Common myeloid progenitor, CD34-positive (primary cell): ENCODE measurements around the gene PRDX3.

ENCODE experiments used
- CTCF ChIA-PET: fragments of 350-600 bp; sonication (Branson Sonifier 250); formaldehyde crosslinking; loops from one replicate; lab custom pipeline; 2021; ENCODE audit warnings: antibody characterized with exemption; lab: Charles Lee
- POLR2A ChIA-PET: fragments of 350-600 bp; sonication (Branson Sonifier 250); formaldehyde crosslinking; loops from one replicate; lab custom pipeline; 2021; ENCODE audit warnings: antibody characterized with exemption; lab: Charles Lee
- DNase-seq, 3 donors: peaks; one replicate each; pipeline versions ENCODE4 v3.0.0 to v3.0.0-alpha.2; 2013
- H3K27ac ChIP-seq, 2 experiments: 1 replicate in 1 of 2; 2 replicates in 1 of 2; pipeline ENCODE4 v1.7.0; 2013; ENCODE audit warnings: inconsistent platforms in 2 of 2, low read length in 2 of 2, mild to moderate bottlenecking in 2 of 2, low read depth in 1 of 2, moderate library complexity in 1 of 2; ENCODE audit not compliant: severe bottlenecking in 2 of 2, insufficient read depth in 1 of 2, poor library complexity in 1 of 2
- H3K27me3 ChIP-seq, 5 experiments: replicated peaks in 2 of 5; 1 replicate in 3 of 5; 2 replicates in 2 of 5; pipeline versions ENCODE4 v1.6.1 to v1.7.0; 2013; ENCODE audit warnings: low read length in 4 of 5, mild to moderate bottlenecking in 2 of 5, moderate library complexity in 2 of 5, inconsistent platforms in 1 of 5; ENCODE audit not compliant: insufficient read depth in 5 of 5, control insufficient read depth in 4 of 5
- H3K36me3 ChIP-seq, 4 experiments: 1 replicate in 2 of 4; 2 replicates in 2 of 4; pipeline versions ENCODE4 v1.6.1 to v1.7.0; 2013; ENCODE audit warnings: low read length in 3 of 4, control low read depth in 1 of 4, mild to moderate bottlenecking in 1 of 4; ENCODE audit not compliant: control insufficient read depth in 4 of 4, insufficient read depth in 4 of 4
- H3K4me1 ChIP-seq, 4 experiments: 1 replicate in 3 of 4; 2 replicates in 1 of 4; pipeline versions ENCODE4 v1.6.1 to v1.7.1; 2013; ENCODE audit warnings: low read length in 3 of 4, mild to moderate bottlenecking in 3 of 4, control low read depth in 1 of 4, inconsistent platforms in 1 of 4, moderate library complexity in 1 of 4; ENCODE audit not compliant: control insufficient read depth in 4 of 4, insufficient read depth in 4 of 4; ENCODE audit errors: control extremely low read depth in 1 of 4
- H3K4me3 ChIP-seq, 7 experiments: 1 replicate in 4 of 7; 2 replicates in 3 of 7; pipeline versions ENCODE4 v1.5.1 to v1.7.0; 2013; ENCODE audit warnings: mild to moderate bottlenecking in 7 of 7, low read length in 6 of 7, moderate library complexity in 6 of 7, inconsistent platforms in 2 of 7, low read depth in 2 of 7, control low read depth in 1 of 7; ENCODE audit not compliant: insufficient read depth in 4 of 7, control insufficient read depth in 1 of 7; ENCODE audit errors: extremely low read depth in 1 of 7
- H3K9me3 ChIP-seq, 5 experiments: 1 replicate in 4 of 5; 2 replicates in 1 of 5; pipeline versions ENCODE4 v1.6.1 to v1.7.1; 2013; ENCODE audit warnings: low read length in 4 of 5, mild to moderate bottlenecking in 2 of 5, inconsistent platforms in 1 of 5, low read depth in 1 of 5, moderate library complexity in 1 of 5; ENCODE audit not compliant: control insufficient read depth in 4 of 5, insufficient read depth in 2 of 5; ENCODE audit errors: control extremely low read depth in 1 of 5
- WGBS: methylation state at CpG from one replicate; pipeline ENCODE4 v1.1.5; 2013; ENCODE audit not compliant: insufficient coverage; 5-methylcytosine and 5-hydroxymethylcytosine counted together

The PRDX3 gene

GRCh38 chr10:119133949-119134348, 44.7 kb downstream of the PRDX3 start:
- no peak overlapping the region for H3K27ac ChIP-seq
- WGBS = 95% methylated on average over 4 of the region's 8 CpGs
- peaks cover 27 to 80% (median 67%) of the 10 kb centered on the region in 4 experiments for H3K4me1 ChIP-seq
- no peaks in the 10 kb centered on the region for H3K27me3 ChIP-seq
- ChIA-PET POLR2A (no interaction called here), CTCF (no interaction called here)
- H3K9me3 ChIP-seq = no peaks in the 10 kb centered on the region
- no peak for DNase-seq
- no peak overlapping the region for H3K4me3 ChIP-seq
- H3K36me3 ChIP-seq = peaks cover 2 to 43% (median 17%) of the 10 kb centered on the region in 4 experiments

- no peaks in the 10 kb centered on the region for H3K27me3 ChIP-seq
- H3K27ac ChIP-seq = peak overlapping the region; percentile 17 to 80
- peaks cover 27 to 69% (median 58%) of the 10 kb centered on the region in 4 experiments for H3K4me1 ChIP-seq
- ChIA-PET CTCF (interaction anchor here (0.7 to 1.1 kb wide), 4 partner anchors 12 to 47 kb away, joined by 3 to 4 read pairs (median 3); no protein-coding TSS in a partner anchor), POLR2A (no interaction called here)
- peak overlapping the region in 1 of 7 experiments; percentile 58 for H3K4me3 ChIP-seq
- H3K9me3 ChIP-seq = no peaks in the 10 kb centered on the region
- DNase-seq = no peak
- 94% methylated on average over 12 of the region's 14 CpGs for WGBS
- peaks cover 2 to 39% (median 18%) of the 10 kb centered on the region in 4 experiments for H3K36me3 ChIP-seq
Observed at GRCh38 chr10:119132521-119133345, 45.9 kb downstream of the PRDX3 start.

- peak; percentile 61 to 87 (median 86) for DNase-seq
- Histone ChIP-seq H3K27ac (peak overlapping the region; percentile 47 to 80), H3K4me3 (peak overlapping the region in 6 of 7 experiments; percentile 55 to 73 (median 64)), H3K4me1 (peaks cover 27 to 69% (median 58%) of the 10 kb centered on the region in 4 experiments), H3K36me3 (peaks cover 2 to 43% (median 19%) of the 10 kb centered on the region in 4 experiments), H3K27me3 (no peaks in the 10 kb centered on the region), H3K9me3 (no peaks in the 10 kb centered on the region)
- CTCF ChIA-PET = interaction anchor here (1.0 to 1.5 kb wide), 6 partner anchors 13 to 264 kb away, joined by 3 to 4 read pairs (median 3); no protein-coding TSS in a partner anchor
- WGBS = 2% methylated on average over 6 of the region's 10 CpGs
- POLR2A ChIA-PET = no interaction called here
Observed at GRCh38 chr10:119131512-119132240, 46.9 kb downstream of the PRDX3 start.

- 100% methylated on average over 2 of the region's 4 CpGs for WGBS
- Histone ChIP-seq H3K27ac (no peak overlapping the region), H3K36me3 (peaks cover 2 to 49% (median 24%) of the 10 kb centered on the region in 4 experiments), H3K4me1 (peaks cover 19 to 53% (median 44%) of the 10 kb centered on the region in 4 experiments), H3K27me3 (no peaks in the 10 kb centered on the region), H3K9me3 (no peaks in the 10 kb centered on the region), H3K4me3 (no peak overlapping the region)
- POLR2A ChIA-PET = no interaction called here
- CTCF ChIA-PET = interaction anchor here (0.7 to 1.6 kb wide), 5 partner anchors 9 to 60 kb away, joined by 3 to 4 read pairs (median 4); no protein-coding TSS in a partner anchor
- DNase-seq = no peak
Observed at GRCh38 chr10:119129721-119130120, 48.9 kb downstream of the PRDX3 start.

GRCh38 chr10:119125942-119126341, 52.7 kb downstream of the PRDX3 start:
- POLR2A ChIA-PET = no interaction called here

GRCh38 chr10:119120875-119121274, 57.7 kb downstream of the PRDX3 start:
- Histone ChIP-seq H3K27me3 (no peaks in the 10 kb centered on the region), H3K27ac (peak overlapping the region in 1 of 2 experiments; percentile 16)
- CTCF ChIA-PET = no interaction called here

More at GRCh38 chr10:119125942-119126341, 52.7 kb downstream of the PRDX3 start:
- no peak for DNase-seq
- Histone ChIP-seq H3K27me3 (no peaks in the 10 kb centered on the region), H3K9me3 (no peaks in the 10 kb centered on the region), H3K4me1 (peaks cover 0 to 16% (median 14%) of the 10 kb centered on the region in 4 experiments), H3K27ac (no peak overlapping the region), H3K36me3 (peaks cover 0 to 59% (median 36%) of the 10 kb centered on the region in 4 experiments), H3K4me3 (no peak overlapping the region)
- 100% methylated on average over 1 of the region's 2 CpGs for WGBS
- CTCF ChIA-PET = interaction anchor here (1.5 kb wide), 1 partner anchor 23 kb away, joined by 3 read pairs; no protein-coding TSS in a partner anchor

More at GRCh38 chr10:119120875-119121274, 57.7 kb downstream of the PRDX3 start:
- no peak for DNase-seq
- Histone ChIP-seq H3K4me3 (no peak overlapping the region), H3K4me1 (peaks cover 0 to 6% (median 2%) of the 10 kb centered on the region in 4 experiments), H3K36me3 (peaks cover 2 to 60% (median 43%) of the 10 kb centered on the region in 4 experiments), H3K9me3 (no peaks in the 10 kb centered on the region)
- POLR2A ChIA-PET = no interaction called here
- WGBS = no CpG with 5 or more reads among the region's 2 CpGs
